Kasumi-1 (cell line): ENCODE measurements around the gene ATAD2B.

Experiments used
- DNase-seq, 2 experiments: peaks; one replicate each; lab custom pipeline; 2025; lab: John Stamatoyannopoulos, UW

The ATAD2B gene

GRCh38 chr2:23912054-23912453 lies 14.9 kb downstream of the ATAD2B start:
- DNase-seq, result no peak

DNA sequence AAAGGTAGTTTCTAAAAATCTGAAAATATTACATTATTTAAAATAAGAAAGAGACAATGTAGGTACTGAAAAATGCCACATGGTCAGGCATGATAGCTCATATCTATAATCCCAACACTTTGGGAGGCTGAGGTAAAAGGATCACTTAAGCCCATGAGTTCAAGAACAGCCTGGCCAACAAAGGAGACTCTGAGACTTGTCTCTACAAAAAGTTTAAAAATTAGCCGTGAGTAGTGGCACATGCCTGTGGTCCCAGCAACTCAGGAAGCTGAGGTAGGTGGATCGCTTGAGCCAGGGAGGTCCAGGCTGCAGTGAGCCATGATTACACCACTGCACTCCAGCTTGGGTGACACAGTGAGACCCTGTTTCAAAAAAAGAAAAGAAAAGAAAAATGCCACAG lies 21.8 kb downstream of the ATAD2B start:
- DNase-seq, result peak; percentile 9 to 16

DNA sequence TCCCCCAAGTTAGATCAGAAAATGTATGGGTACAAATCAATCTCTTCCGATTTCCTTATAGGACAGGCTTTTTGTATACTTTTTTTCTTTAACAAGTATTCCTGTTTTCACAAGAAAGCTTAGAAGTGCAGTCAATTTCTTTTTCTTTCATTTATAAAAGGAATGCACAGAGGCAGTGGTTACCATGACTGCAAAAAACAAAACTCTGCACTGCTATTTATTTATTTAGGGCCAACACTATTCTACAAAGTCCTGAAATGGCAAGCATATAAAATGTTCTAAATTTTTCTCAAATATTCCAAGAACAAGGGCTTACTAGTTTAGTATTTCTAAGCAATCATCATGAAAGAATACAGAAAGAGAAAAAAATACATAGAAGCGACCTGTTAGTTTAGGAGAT lies 22.2 kb downstream of the ATAD2B start:
- DNase-seq, result no peak

DNA sequence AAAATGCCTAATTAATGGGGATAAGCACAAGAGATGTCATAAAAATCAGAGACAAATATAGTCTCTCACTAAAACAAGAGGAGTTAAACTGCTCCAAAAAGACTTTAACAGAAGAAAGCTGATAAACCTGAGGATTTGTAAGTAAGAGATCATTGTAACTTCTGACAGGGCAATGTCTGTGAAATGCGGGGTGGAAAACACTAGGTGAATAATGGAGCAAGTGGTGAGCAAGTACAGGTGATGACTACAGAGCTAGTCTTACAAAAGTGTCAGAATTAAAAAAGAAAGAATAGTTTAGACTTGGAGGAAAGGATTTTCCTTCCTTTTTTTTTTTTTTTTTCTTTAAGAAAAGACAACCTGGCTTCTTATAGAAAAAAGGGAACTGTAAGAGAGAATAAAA lies 22.7 kb downstream of the ATAD2B start:
- no peak for DNase-seq

DNA sequence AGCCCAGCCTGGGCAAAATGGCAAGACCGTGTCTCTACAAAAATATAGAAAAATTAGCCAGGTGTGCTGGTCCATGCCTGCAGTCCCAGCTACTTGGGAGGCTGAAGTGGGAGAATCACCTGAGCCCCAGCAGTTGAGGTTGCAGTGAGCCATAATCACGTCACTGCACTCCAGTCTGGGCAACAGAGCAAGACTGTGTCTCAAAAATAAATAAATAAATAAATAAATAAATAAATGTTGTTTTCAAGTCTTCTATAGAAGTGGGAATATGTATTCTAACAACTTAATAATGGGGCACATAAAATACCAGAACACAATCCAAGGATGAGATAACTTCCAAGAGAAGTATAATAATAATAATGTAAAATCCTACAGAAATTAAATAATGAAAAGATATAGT lies 23.9 kb downstream of the ATAD2B start:
- no peak for DNase-seq

DNA sequence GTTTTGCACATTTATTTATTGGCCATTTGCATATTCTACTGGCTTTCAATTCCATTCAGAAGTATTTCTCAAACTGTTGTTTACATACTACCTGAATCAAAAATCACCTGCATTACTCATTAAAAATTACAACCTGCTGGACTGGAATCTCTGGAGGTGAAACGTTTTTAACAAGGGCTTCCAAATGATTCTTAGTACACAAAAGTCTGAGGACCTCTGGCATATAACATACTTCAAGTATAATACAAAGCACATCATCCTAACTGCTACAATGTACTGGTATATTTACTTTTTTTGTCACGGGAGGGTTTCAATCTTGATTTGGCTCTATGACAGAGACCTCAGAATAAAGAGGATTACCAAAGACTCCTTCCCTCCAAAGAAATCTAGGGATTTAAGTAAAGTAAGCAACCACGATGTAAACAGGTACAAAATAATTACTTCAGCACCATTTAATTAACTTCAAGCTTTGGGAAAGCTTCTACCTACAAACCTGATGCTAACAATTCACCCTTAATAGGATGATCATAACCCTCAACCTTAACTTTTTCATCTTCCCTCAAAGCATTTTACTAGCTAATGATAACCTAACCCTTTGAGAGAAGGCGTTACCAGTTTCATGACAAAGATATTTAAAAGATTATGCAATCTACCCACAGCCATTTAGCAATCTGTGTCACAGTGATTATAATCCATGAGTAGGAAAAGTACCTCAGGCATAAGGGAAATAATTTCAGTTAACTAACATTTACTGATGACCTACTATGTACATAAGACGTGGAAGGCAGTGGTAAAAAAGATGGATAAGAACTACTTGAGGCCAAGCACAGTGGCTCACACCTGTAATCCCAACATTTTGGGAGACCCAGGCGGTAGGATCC lies 24.7 kb downstream of the ATAD2B start:
- DNase-seq, result no peak

GRCh38 chr2:23900541-23901322 lies 26.2 kb downstream of the ATAD2B start:
- DNase-seq, result no peak

GRCh38 chr2:23900133-23900532 lies 26.8 kb downstream of the ATAD2B start:
- no peak for DNase-seq

DNA sequence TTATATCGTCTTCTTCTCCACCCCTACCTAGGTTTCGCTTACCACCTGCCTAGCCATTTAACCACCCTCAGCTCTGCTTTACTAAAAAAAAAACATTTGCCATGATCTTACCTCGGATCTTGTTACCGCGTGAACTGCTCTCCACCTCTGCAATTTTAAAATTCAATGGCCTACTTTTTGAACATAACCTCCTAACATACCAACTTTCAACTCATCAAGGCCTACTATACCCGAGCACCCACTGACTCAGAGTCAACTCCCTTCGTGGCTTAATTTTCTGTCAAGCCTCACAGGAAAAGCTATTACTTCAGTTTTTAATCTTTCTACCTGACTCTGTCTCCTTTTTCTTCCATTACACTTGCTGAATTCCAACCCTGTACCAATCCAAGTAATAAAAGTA lies 55.7 kb downstream of the ATAD2B start:
- DNase-seq, result no peak

GRCh38 chr2:23867449-23867848 lies 59.5 kb downstream of the ATAD2B start:
- DNase-seq, result no peak

- no peak for DNase-seq
Measured at GRCh38 chr2:23862716-23863426, 64.1 kb downstream of the ATAD2B start.

GRCh38 chr2:23861952-23862351 lies 65.0 kb downstream of the ATAD2B start:
- no peak for DNase-seq

- DNase-seq, result no peak
Measured at GRCh38 chr2:23859983-23860382, 66.9 kb downstream of the ATAD2B start.

GRCh38 chr2:23859234-23859633 lies 67.7 kb downstream of the ATAD2B start:
- DNase-seq, result no peak

DNA sequence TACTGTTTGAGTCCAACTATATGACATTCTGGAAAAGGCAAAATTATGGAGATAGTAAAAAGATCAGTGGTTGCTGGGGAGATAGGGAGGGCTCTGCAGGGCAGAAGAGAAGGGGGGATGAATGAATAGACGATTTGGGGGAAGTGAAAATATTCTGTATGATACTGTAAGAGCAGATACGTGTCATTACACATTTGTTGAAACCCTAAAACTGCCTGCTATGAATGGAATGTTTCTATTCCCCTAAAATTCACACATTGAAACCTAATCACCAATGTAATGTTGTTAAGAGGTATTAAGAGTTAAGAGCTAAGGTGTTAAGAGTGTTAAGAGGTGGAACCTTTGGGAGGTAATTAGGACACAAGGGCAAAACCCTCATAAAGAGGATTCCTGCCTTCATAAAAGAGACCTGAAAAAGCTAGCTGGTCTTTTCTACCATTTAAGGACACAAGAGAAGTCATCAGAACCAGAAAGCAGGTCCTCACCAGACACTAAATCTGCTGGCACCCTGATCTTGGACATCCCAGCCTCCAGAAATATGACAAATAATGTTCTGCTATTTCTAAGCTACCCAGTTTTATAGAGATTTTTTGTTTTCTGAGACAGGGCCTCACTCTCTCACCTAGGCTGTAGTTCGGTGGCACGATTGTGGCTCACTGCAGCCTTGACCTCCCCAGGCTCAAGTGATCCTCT lies 76.2 kb downstream of the ATAD2B start:
- DNase-seq, result no peak

GRCh38 chr2:23844905-23845304 lies 82.0 kb downstream of the ATAD2B start:
- no peak for DNase-seq

DNA sequence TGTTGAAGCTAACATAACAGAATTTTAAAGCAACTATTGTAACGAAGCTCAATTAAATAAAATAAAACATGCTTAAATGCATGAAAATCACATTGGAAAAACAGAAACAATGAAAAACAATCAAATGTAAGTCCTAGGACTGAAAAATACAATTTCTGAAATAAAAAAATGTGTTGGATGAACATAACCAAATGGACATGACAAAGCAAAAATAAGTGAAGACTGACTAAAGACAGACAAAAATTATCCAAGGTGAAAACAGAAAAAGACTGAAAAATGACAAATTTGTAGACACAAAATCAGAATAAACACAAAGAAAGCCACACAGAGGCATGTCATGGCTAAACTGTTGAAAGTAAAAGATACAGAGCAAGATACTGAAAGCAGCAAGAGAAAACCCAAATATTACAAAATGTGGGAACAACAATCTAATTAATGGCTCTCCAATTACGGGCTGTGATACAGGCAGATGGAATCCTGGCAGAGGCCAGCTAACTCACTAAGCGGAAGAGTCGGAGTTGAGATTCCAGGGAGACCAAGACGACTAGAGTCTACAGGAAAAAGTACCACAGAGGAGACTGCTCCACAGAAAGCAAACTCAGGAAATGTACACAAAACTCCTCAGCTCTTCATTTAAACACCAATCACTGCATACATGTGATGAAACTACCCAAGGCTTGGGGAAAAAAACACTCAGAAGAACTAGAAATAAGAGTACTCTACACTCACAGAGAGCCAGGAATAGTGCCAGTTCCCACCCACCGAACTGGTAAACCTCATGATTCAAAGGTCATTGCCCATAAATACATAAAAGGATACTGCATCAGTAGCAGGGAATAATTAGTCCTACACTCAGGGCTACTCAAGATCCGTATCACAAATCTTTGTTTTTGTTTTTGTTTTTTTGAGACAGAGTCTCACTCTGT lies 83.6 kb downstream of the ATAD2B start:
- no peak for DNase-seq

DNA sequence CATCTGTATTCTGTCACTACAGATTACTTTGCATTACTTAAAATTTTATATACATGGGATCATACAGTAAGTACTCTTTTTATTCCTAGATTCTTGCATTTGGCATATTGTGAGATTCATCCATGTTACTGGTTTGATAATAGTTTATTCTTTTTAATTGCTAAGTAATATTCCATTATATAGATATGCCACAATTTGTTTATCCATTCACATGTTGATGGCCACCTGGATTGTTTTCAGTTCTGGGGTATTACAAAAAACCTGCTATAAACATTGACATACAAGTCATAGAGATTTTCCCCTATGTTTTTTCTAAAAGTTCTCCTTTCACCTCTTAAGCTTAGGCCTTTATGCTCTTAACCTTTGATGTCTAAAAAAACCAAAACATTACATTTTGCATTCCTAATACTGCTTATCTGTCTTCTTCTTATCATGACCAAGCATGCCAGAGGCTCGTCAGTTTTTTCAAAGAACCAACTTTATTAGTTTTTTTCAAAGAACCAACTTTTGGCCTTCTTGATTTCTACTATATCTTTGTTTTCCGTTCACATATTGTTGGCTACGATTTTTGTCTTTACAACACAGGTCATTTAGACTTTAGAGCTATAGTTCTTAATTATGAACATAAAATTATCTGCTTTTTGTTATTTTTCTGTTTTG lies 86.9 kb downstream of the ATAD2B start:
- no peak for DNase-seq

- no peak for DNase-seq
Measured at GRCh38 chr2:23838996-23839395, 87.9 kb downstream of the ATAD2B start.

- DNase-seq, result no peak
Measured at GRCh38 chr2:23838581-23838980, 88.3 kb downstream of the ATAD2B start.
